ENCODE data around the gene BCAM.

DNA sequence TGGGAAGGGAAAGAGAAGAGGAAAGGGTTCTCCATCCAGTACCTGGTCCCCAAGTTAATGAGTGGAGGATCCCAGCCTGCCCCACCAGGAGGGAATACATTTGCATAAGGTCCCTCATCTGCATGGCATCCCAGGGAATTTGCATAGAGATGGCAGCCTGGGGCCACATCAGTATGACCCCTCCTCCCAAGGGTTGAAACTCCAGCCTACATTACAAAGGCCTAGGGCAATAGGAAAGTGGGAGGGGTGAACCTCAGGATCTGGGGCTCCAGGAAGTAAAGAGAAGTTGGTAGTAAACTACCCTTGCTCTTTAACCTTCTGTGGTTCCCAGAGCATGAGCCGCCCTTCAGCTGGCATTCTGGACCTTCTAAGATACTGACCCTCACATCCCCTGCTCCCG lies 30.4 kb downstream of the BCAM start:
- TF ChIP-seq, protein P1, sequence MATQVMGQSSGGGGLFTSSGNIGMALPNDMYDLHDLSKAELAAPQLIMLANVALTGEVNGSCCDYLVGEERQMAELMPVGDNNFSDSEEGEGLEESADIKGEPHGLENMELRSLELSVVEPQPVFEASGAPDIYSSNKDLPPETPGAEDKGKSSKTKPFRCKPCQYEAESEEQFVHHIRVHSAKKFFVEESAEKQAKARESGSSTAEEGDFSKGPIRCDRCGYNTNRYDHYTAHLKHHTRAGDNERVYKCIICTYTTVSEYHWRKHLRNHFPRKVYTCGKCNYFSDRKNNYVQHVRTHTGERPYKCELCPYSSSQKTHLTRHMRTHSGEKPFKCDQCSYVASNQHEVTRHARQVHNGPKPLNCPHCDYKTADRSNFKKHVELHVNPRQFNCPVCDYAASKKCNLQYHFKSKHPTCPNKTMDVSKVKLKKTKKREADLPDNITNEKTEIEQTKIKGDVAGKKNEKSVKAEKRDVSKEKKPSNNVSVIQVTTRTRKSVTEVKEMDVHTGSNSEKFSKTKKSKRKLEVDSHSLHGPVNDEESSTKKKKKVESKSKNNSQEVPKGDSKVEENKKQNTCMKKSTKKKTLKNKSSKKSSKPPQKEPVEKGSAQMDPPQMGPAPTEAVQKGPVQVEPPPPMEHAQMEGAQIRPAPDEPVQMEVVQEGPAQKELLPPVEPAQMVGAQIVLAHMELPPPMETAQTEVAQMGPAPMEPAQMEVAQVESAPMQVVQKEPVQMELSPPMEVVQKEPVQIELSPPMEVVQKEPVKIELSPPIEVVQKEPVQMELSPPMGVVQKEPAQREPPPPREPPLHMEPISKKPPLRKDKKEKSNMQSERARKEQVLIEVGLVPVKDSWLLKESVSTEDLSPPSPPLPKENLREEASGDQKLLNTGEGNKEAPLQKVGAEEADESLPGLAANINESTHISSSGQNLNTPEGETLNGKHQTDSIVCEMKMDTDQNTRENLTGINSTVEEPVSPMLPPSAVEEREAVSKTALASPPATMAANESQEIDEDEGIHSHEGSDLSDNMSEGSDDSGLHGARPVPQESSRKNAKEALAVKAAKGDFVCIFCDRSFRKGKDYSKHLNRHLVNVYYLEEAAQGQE (IDR thresholded peaks at IDR 0.05; ENCODE audit: low read depth) = no peak
- TF ChIP-seq, protein P2, sequence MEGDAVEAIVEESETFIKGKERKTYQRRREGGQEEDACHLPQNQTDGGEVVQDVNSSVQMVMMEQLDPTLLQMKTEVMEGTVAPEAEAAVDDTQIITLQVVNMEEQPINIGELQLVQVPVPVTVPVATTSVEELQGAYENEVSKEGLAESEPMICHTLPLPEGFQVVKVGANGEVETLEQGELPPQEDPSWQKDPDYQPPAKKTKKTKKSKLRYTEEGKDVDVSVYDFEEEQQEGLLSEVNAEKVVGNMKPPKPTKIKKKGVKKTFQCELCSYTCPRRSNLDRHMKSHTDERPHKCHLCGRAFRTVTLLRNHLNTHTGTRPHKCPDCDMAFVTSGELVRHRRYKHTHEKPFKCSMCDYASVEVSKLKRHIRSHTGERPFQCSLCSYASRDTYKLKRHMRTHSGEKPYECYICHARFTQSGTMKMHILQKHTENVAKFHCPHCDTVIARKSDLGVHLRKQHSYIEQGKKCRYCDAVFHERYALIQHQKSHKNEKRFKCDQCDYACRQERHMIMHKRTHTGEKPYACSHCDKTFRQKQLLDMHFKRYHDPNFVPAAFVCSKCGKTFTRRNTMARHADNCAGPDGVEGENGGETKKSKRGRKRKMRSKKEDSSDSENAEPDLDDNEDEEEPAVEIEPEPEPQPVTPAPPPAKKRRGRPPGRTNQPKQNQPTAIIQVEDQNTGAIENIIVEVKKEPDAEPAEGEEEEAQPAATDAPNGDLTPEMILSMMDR (IDR thresholded peaks at IDR 0.05 in 2 of 3, conservative IDR thresholded peaks at IDR 0.05 in 1 of 3; ENCODE audit: borderline replicate concordance in 1 of 3, insufficient read depth in 1 of 3, low read depth in 2 of 3, low read length in 2 of 3) = no peak
- TF ChIP-seq, protein P3, sequence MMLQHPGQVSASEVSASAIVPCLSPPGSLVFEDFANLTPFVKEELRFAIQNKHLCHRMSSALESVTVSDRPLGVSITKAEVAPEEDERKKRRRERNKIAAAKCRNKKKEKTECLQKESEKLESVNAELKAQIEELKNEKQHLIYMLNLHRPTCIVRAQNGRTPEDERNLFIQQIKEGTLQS (IDR thresholded peaks at IDR 0.05) = no peak
- TF ChIP-seq EZH2 (IDR thresholded peaks at IDR 0.05) = no peak
- TF ChIP-seq EGR1 (IDR thresholded peaks at IDR 0.05; ENCODE audit: low read depth) = no peak
- TF ChIP-seq, protein P4, sequence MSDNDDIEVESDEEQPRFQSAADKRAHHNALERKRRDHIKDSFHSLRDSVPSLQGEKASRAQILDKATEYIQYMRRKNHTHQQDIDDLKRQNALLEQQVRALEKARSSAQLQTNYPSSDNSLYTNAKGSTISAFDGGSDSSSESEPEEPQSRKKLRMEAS (IDR thresholded peaks at IDR 0.05) = no peak
- TF ChIP-seq POLR2A (IDR thresholded peaks at IDR 0.05; ENCODE audit: borderline replicate concordance, extremely low read depth, insufficient read depth, insufficient read length) = no peak
- no peak for TF ChIP-seq ZNF274 (IDR thresholded peaks at IDR 0.05; ENCODE audit: low read depth, low read length)
- TF ChIP-seq RAD21 (IDR thresholded peaks at IDR 0.05; ENCODE audit: low read depth) = no peak
- TF ChIP-seq POLR2AphosphoS5 (IDR thresholded peaks at IDR 0.05; ENCODE audit: low read depth, low read length) = no peak
- no peak for TF ChIP-seq SIN3A (IDR thresholded peaks at IDR 0.05; ENCODE audit: low read depth)

Data from HCT116 (cell line).